IMR-90 (cell line): ENCODE results near the gene HENMT1.

Source experiments
- CEBPB ChIP-seq: IDR thresholded peaks from 2 replicates; pipeline ENCODE4 v1.6.1; 2012; ENCODE audit warnings: low read depth, low read length, improper control_type of control experiment
- MAFK ChIP-seq: IDR thresholded peaks from 2 replicates; pipeline ENCODE4 v1.6.1; 2012; ENCODE audit warnings: low read depth, low read length, improper control_type of control experiment
- RAD21 ChIP-seq: IDR thresholded peaks from 2 replicates; pipeline ENCODE4 v1.6.1; 2012; ENCODE audit warnings: low read length, improper control_type of control experiment
- RCOR1 ChIP-seq: IDR thresholded peaks from 2 replicates; pipeline ENCODE4 v1.6.1; 2012; ENCODE audit warnings: mild to moderate bottlenecking, low read length, improper control_type of control experiment; ENCODE audit not compliant: insufficient replicate concordance
- RFX5 ChIP-seq: IDR thresholded peaks from 2 replicates; pipeline ENCODE4 v1.8.0; 2012; ENCODE audit warnings: low read depth, mild to moderate bottlenecking, low read length, moderate library complexity
- TF ChIP-seq, protein P1 (sequence below): conservative IDR thresholded peaks from 2 replicates; pipeline ENCODE4 v1.5.1; 2012; ENCODE audit warnings: mild to moderate bottlenecking, low read depth, low read length, improper control_type of control experiment
- TF ChIP-seq, protein P2 (sequence below): fragments of 150-350 bp; IDR thresholded peaks from 2 replicates; pipeline ENCODE4 v1.6.1; 2017; ENCODE audit warnings: mild to moderate bottlenecking, antibody characterized with exemption, low read length, low read depth

DNA sequence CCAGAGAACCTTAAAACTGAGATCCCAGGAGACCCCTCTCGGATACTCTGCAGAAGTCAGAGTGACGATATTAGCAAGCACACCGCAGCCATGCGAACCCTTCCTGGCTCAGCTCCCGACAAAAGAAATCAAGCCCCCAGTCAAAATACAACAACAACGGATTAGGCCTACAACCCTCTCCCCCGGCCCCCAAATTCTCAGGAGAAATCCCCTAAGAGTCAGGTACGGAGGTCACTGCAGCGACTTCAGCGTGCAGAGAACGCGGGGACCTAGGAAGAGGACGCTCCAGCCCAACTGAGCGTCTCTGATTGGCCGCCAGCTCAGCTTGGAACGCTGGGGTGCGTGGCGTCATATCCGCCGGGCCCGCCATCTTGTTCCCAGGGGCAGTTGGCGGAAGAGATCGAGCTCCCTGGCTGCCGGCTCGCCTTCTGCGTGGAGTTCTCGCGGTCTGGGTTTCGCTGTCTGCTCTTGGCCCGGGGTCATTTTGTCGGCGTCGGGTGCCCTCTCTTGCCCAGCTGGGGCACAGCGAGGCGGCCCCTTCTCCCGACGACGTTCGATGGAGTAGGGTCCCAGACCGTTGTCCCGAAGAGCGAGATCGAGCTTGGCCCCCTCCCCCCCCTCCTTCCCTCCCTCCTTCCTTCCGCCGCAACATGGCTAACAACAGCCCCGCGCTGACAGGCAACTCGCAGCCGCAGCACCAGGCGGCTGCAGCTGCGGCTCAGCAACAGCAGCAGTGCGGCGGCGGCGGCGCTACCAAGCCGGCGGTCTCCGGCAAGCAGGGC, 31.2 kb upstream of the HENMT1 start, which contains the start of gene PRPF38B:
- TF ChIP-seq, protein P1, sequence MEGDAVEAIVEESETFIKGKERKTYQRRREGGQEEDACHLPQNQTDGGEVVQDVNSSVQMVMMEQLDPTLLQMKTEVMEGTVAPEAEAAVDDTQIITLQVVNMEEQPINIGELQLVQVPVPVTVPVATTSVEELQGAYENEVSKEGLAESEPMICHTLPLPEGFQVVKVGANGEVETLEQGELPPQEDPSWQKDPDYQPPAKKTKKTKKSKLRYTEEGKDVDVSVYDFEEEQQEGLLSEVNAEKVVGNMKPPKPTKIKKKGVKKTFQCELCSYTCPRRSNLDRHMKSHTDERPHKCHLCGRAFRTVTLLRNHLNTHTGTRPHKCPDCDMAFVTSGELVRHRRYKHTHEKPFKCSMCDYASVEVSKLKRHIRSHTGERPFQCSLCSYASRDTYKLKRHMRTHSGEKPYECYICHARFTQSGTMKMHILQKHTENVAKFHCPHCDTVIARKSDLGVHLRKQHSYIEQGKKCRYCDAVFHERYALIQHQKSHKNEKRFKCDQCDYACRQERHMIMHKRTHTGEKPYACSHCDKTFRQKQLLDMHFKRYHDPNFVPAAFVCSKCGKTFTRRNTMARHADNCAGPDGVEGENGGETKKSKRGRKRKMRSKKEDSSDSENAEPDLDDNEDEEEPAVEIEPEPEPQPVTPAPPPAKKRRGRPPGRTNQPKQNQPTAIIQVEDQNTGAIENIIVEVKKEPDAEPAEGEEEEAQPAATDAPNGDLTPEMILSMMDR: no peak
- no peak for TF ChIP-seq CEBPB
- no peak for TF ChIP-seq MAFK
- no peak for TF ChIP-seq RCOR1
- TF ChIP-seq, protein P2, sequence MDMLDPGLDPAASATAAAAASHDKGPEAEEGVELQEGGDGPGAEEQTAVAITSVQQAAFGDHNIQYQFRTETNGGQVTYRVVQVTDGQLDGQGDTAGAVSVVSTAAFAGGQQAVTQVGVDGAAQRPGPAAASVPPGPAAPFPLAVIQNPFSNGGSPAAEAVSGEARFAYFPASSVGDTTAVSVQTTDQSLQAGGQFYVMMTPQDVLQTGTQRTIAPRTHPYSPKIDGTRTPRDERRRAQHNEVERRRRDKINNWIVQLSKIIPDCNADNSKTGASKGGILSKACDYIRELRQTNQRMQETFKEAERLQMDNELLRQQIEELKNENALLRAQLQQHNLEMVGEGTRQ: no peak
- 0 out of 2 replicates have a peak, but pooled peaks have one; percentile 28 for TF ChIP-seq RFX5
- no peak for TF ChIP-seq RAD21
